Mammary epithelial cell (primary cell): ENCODE results near the gene LDHAL6B.

Experiments used
- CTCF ChIP-seq, 2 donors: IDR thresholded peaks in 1 of 2; conservative IDR thresholded peaks in 1 of 2; 2 replicates each; pipeline ENCODE4 v1.5.1; 2011 to 2012; ENCODE audit warnings: inconsistent platforms in 2 of 2, low read length in 2 of 2, mild to moderate bottlenecking in 2 of 2, control low read depth in 1 of 2, low read depth in 1 of 2; ENCODE audit not compliant: insufficient read depth in 1 of 2; ENCODE audit errors: extremely low read depth in 1 of 2
- EZH2 ChIP-seq: IDR thresholded peaks from 2 replicates; pipeline ENCODE4 v1.6.1; 2012; ENCODE audit warnings: low read length, inconsistent platforms, borderline replicate concordance

DNA sequence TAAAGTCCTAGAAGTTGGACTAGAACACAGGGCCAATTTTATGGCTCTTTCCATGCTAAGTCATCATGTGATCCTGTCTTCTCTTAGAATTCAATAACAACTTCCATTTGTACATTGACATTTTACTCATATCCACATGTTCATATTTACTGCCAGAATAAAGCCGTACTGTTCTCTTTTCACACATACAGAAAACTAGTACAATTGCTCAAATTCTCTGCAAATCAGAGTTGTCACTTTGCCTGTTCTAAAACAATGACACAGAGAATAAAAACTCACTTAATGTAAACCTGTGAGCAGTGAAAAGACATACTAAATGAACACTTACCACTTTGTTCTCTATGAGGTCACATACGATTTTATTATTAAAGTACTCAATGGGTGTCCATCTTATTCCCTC is 3.5 kb downstream of the LDHAL6B start:
- TF ChIP-seq CTCF (conservative IDR thresholded peaks at IDR 0.05 in 1 of 2, IDR thresholded peaks at IDR 0.05 in 1 of 2; ENCODE audit: extremely low read depth in 1 of 2, insufficient read depth in 1 of 2, low read depth in 1 of 2, low read length in 2 of 2): no peak
- no peak for TF ChIP-seq EZH2
